Measurements from ENCODE around the gene PHTF2. TPM values are rescaled to one million over a fixed set of nuclear protein-coding genes. Genes with fewer than 3 reads are reported as not detected.

Gene PHTF2
- total and polyA plus RNA-seq, 10 of the 15 experiments (the other 5 are each of a cell fraction or from before 2014, with no cell fraction given) = 12.9 to 41.8 (median 27.0) TPM

GRCh38 chr7:77888998-77889397 is 90.4 kb downstream of the PHTF2 start (continued):
- TF ChIP-seq SUPT20H (IDR thresholded peaks at IDR 0.05; ENCODE audit: borderline replicate concordance, control insufficient read depth, low read depth, low read length) = no peak

- ATAC-seq (no peak), FAIRE-seq (no peak), DNase-seq (ENCODE audit: low read depth, low spot score) (no peak)
- ChIA-PET POLR2A (interaction anchor here (1.5 kb wide), 1 partner anchor 17 kb away, joined by 3 read pairs; no protein-coding TSS in a partner anchor), CTCF (interaction anchor here (1.9 kb wide), 1 partner anchor 242 kb away, joined by 4 read pairs; no protein-coding TSS in a partner anchor), SMC1A (ENCODE audit: uncharacterized antibody, unreplicated experiment) (interaction anchor here (1.3 kb wide), 1 partner anchor 12 kb away, joined by 3 read pairs; no protein-coding TSS in a partner anchor), RAD21 (ENCODE audit: unreplicated experiment) (no interaction called here)
- in situ Hi-C loops (cut with MboI) (no loop called here), intact Hi-C loops (cut with micrococcal nuclease; ENCODE audit: unreplicated experiment) (no loop called here)
- TF ChIP-seq EGR1 (IDR thresholded peaks at IDR 0.05; ENCODE audit: borderline replicate concordance in 1 of 2, low read depth in 2 of 2, low read length in 2 of 2) = no peak
- no peak for TF ChIP-seq NFIC (IDR thresholded peaks at IDR 0.05; ENCODE audit: low read depth, low read length)
- TF ChIP-seq, protein P1, sequence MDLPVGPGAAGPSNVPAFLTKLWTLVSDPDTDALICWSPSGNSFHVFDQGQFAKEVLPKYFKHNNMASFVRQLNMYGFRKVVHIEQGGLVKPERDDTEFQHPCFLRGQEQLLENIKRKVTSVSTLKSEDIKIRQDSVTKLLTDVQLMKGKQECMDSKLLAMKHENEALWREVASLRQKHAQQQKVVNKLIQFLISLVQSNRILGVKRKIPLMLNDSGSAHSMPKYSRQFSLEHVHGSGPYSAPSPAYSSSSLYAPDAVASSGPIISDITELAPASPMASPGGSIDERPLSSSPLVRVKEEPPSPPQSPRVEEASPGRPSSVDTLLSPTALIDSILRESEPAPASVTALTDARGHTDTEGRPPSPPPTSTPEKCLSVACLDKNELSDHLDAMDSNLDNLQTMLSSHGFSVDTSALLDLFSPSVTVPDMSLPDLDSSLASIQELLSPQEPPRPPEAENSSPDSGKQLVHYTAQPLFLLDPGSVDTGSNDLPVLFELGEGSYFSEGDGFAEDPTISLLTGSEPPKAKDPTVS (IDR thresholded peaks at IDR 0.05; ENCODE audit: low read depth, low read length) = no peak
- TF ChIP-seq POLR2AphosphoS2 (IDR thresholded peaks at IDR 0.05; ENCODE audit: low read depth, low read length) = no peak
- TF ChIP-seq, protein P2, sequence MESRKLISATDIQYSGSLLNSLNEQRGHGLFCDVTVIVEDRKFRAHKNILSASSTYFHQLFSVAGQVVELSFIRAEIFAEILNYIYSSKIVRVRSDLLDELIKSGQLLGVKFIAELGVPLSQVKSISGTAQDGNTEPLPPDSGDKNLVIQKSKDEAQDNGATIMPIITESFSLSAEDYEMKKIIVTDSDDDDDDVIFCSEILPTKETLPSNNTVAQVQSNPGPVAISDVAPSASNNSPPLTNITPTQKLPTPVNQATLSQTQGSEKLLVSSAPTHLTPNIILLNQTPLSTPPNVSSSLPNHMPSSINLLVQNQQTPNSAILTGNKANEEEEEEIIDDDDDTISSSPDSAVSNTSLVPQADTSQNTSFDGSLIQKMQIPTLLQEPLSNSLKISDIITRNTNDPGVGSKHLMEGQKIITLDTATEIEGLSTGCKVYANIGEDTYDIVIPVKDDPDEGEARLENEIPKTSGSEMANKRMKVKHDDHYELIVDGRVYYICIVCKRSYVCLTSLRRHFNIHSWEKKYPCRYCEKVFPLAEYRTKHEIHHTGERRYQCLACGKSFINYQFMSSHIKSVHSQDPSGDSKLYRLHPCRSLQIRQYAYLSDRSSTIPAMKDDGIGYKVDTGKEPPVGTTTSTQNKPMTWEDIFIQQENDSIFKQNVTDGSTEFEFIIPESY (IDR thresholded peaks at IDR 0.05) = no peak
- TF ChIP-seq, protein P3, sequence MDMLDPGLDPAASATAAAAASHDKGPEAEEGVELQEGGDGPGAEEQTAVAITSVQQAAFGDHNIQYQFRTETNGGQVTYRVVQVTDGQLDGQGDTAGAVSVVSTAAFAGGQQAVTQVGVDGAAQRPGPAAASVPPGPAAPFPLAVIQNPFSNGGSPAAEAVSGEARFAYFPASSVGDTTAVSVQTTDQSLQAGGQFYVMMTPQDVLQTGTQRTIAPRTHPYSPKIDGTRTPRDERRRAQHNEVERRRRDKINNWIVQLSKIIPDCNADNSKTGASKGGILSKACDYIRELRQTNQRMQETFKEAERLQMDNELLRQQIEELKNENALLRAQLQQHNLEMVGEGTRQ (IDR thresholded peaks at IDR 0.05; ENCODE audit: borderline replicate concordance, low read depth, low read length) = no peak
- TF ChIP-seq USF1 (IDR thresholded peaks at IDR 0.05; ENCODE audit: borderline replicate concordance, extremely low read length, insufficient read depth, low read depth, low read length) = no peak
- no peaks in the 10 kb centered on the region for H3K36me3 ChIP-seq (ENCODE audit: control insufficient read depth in 2 of 2, insufficient read depth in 2 of 2, low read length in 1 of 2)
- no peak overlapping the region for H3K27ac ChIP-seq (ENCODE audit: control insufficient read depth, insufficient read depth)
- no peak overlapping the region for H3K4me2 ChIP-seq (ENCODE audit: control insufficient read depth, insufficient read depth)
- no peak overlapping the region for H3K9ac ChIP-seq (ENCODE audit: control insufficient read depth, insufficient read depth, low read length)
- BruUV-seq (replicated peaks) = no TSS peak
- no peak overlapping the region for H3K4me3 ChIP-seq
- H2AFZ ChIP-seq (ENCODE audit: control insufficient read depth, low read depth, low read length) = no peak overlapping the region
- H3K4me1 ChIP-seq (ENCODE audit: control insufficient read depth, insufficient read depth, low read length) = no peaks in the 10 kb centered on the region
- H3K9me3 ChIP-seq (replicated peaks; ENCODE audit: control insufficient read depth, insufficient read depth, low read length) = no peaks in the 10 kb centered on the region
- H3K79me2 ChIP-seq (ENCODE audit: control insufficient read depth, insufficient read depth, low read length) = peaks cover 2% of the 10 kb centered on the region; the same call in 1 of the 2 replicates
- WGBS (ENCODE audit: insufficient coverage, insufficient replicate concordance, low lambda C conversion rate, missing lambda C conversion rate) = 65% methylated on average over 3 of the region's 3 CpGs
- no peaks in the 10 kb centered on the region for H3K27me3 ChIP-seq (replicated peaks in 1 of 2; ENCODE audit: control insufficient read depth in 2 of 2, insufficient read depth in 2 of 2, low read length in 1 of 2)
- no peaks in the 10 kb centered on the region for H4K20me1 ChIP-seq (ENCODE audit: control insufficient read depth, insufficient read depth)
Observed at GRCh38 chr7:77893813-77894212, 95.2 kb downstream of the PHTF2 start.
